Endothelial cell of umbilical vein (primary cell): Measurements from ENCODE around the gene CAMSAP1. TPM values are rescaled to one million over a fixed set of nuclear protein-coding genes. Genes with fewer than 3 reads are reported as not detected.

Experiments used
- BruUV-seq: library from RNA; stranded (reverse); fragments of 400-500 nt; replicated peaks from 2 replicates; lab custom pipeline; 2021; lab: Mats Ljungman, UMichigan
- CTCF ChIA-PET: fragments of 300-600, 350-600 bp; sonication (Branson Sonifier 250); formaldehyde crosslinking; loops from one replicate; lab custom pipeline; 2021; ENCODE audit warnings: antibody characterized with exemption, inconsistent platforms; lab: Charles Lee
- POLR2A ChIA-PET: fragments of 300-600, 350-600 bp; sonication (Branson Sonifier 250); formaldehyde crosslinking; loops from one replicate; lab custom pipeline; 2021; ENCODE audit warnings: antibody characterized with exemption, inconsistent platforms; lab: Charles Lee
- DNase-seq: peaks from one replicate; pipeline ENCODE4 v3.0.0-alpha.2; 2011; ENCODE audit warnings: low read depth, low spot score
- FAIRE-seq: peaks from 2 replicates; lab custom pipeline; 2011; peaks lifted over from hg19 to GRCh38; lab: Jason Lieb, UNC
- H2AFZ ChIP-seq: 2 replicates; pipeline ENCODE4 v1.6.0; 2012; ENCODE audit warnings: low read depth, low read length, control low read depth, inconsistent platforms
- H3K27ac ChIP-seq: 2 replicates; pipeline ENCODE4 v1.5.1; 2011; ENCODE audit warnings: low read depth, mild to moderate bottlenecking, control low read depth, low read length, moderate library complexity; ENCODE audit not compliant: insufficient read depth
- H3K27me3 ChIP-seq, 2 experiments: 2 replicates each; pipeline versions ENCODE4 v1.6.0 to v1.6.1; 2011; ENCODE audit warnings: low read length in 2 of 2, mixed read lengths in 1 of 2; ENCODE audit not compliant: control insufficient read depth in 2 of 2, insufficient read depth in 2 of 2
- H3K36me3 ChIP-seq, 2 experiments: 2 replicates in 1 of 2; 3 replicates in 1 of 2; pipeline ENCODE4 v1.5.1; 2011; ENCODE audit warnings: low read length in 2 of 2, mild to moderate bottlenecking in 1 of 2, moderate library complexity in 1 of 2; ENCODE audit not compliant: control insufficient read depth in 2 of 2, insufficient read depth in 2 of 2; ENCODE audit errors: extremely low read depth in 1 of 2
- H3K4me1 ChIP-seq: 3 replicates; pipeline ENCODE4 v1.5.1; 2011; ENCODE audit warnings: mild to moderate bottlenecking, low read length; ENCODE audit not compliant: control insufficient read depth, insufficient read depth; ENCODE audit errors: extremely low read depth
- H3K4me2 ChIP-seq: 2 replicates; pipeline ENCODE4 v1.6.1; 2011; ENCODE audit warnings: low read length, control low read depth, mixed read lengths; ENCODE audit not compliant: insufficient read depth
- H3K4me3 ChIP-seq, 3 experiments: fragments of 200-600 bp in 1 of 3; sonication (generic), shearing (Covaris generic) in 1 of 3; replicated peaks in 1 of 3; 2 replicates each; pipeline ENCODE4 v1.5.1; 2011 to 2016; ENCODE audit warnings: control low read depth in 3 of 3, low read length in 3 of 3, mild to moderate bottlenecking in 2 of 3, inconsistent platforms in 1 of 3, low read depth in 1 of 3, moderate library complexity in 1 of 3; ENCODE audit not compliant: insufficient read depth in 1 of 3
- H3K79me2 ChIP-seq: 2 replicates; pipeline ENCODE4 v1.6.0; 2012; ENCODE audit warnings: low read length, inconsistent platforms; ENCODE audit not compliant: control insufficient read depth, insufficient read depth
- H3K9ac ChIP-seq: replicated peaks from 2 replicates; pipeline ENCODE3; 2011; ENCODE audit warnings: low read length, control low read depth; ENCODE audit not compliant: insufficient read depth; ENCODE audit errors: extremely low read depth
- H3K9me1 ChIP-seq: replicated peaks from 3 replicates; pipeline ENCODE4 v1.6.0; 2011; ENCODE audit warnings: mild to moderate bottlenecking, low read length; ENCODE audit not compliant: control insufficient read depth, insufficient read depth; ENCODE audit errors: extremely low read depth
- H3K9me3 ChIP-seq: replicated peaks from 2 replicates; pipeline ENCODE4 v1.5.1; 2012; ENCODE audit warnings: low read length, inconsistent platforms; ENCODE audit not compliant: control insufficient read depth, insufficient read depth
- H4K20me1 ChIP-seq: replicated peaks from 2 replicates; pipeline ENCODE3; 2011; ENCODE audit warnings: mild to moderate bottlenecking, low read length; ENCODE audit not compliant: control insufficient read depth, insufficient read depth; ENCODE audit errors: extremely low read depth
- CTCF ChIP-seq, 2 donors: IDR thresholded peaks; 1 replicate in 1 of 2; 2 replicates in 1 of 2; pipeline ENCODE4 v1.5.1; 2011; ENCODE audit warnings: low read length in 2 of 2, mild to moderate bottlenecking in 2 of 2, moderate library complexity in 2 of 2, control low read depth in 1 of 2, inconsistent platforms in 1 of 2, low read depth in 1 of 2; ENCODE audit not compliant: insufficient read depth in 1 of 2; ENCODE audit errors: extremely low read depth in 1 of 2
- EZH2 ChIP-seq: IDR thresholded peaks from 2 replicates; pipeline ENCODE4 v1.6.1; 2012; ENCODE audit warnings: borderline replicate concordance, low read depth, mild to moderate bottlenecking, moderate library complexity, low read length, inconsistent platforms; ENCODE audit not compliant: severe bottlenecking
- FOS ChIP-seq: IDR thresholded peaks from 2 replicates; pipeline ENCODE4 v1.6.1; 2011; ENCODE audit warnings: mild to moderate bottlenecking, low read length, moderate library complexity, borderline replicate concordance; ENCODE audit not compliant: insufficient read depth
- GATA2 ChIP-seq: IDR thresholded peaks from 2 replicates; pipeline ENCODE4 v1.7.0; 2011; ENCODE audit warnings: low read depth, mild to moderate bottlenecking, moderate library complexity, mixed read lengths, low read length; ENCODE audit not compliant: insufficient read length, insufficient read depth
- JUN ChIP-seq: IDR thresholded peaks from 2 replicates; pipeline ENCODE4 v1.6.1; 2011; ENCODE audit warnings: borderline replicate concordance, low read depth; ENCODE audit not compliant: insufficient read length, insufficient read depth
- MAX ChIP-seq: IDR thresholded peaks from 2 replicates; pipeline ENCODE4 v1.6.1; 2011; ENCODE audit not compliant: insufficient read depth, insufficient read length
- MYC ChIP-seq: IDR thresholded peaks from one replicate; pipeline ENCODE4 v1.6.1; 2011; ENCODE audit warnings: mild to moderate bottlenecking, low read depth, low read length
- POLR2A ChIP-seq: IDR thresholded peaks from 2 replicates; pipeline ENCODE4 v1.6.1; 2012; ENCODE audit warnings: low read depth, mild to moderate bottlenecking, control low read depth, low read length
- POLR2AphosphoS5 ChIP-seq: IDR thresholded peaks from 2 replicates; pipeline ENCODE4 v1.6.1; 2012; ENCODE audit warnings: low read depth, mild to moderate bottlenecking, control low read depth, low read length, moderate library complexity; ENCODE audit not compliant: insufficient read depth
- dilution Hi-C: fragments of 300-500 bp; cut with MboI; formaldehyde crosslinking; loops from one replicate; pipeline ENCODE4 v1.15.0; 2019; ENCODE audit warnings: low sequenced_read_pairs; ENCODE audit not compliant: extremely low pct_ligation_motif_present
- intact Hi-C: fragments of 100-400 bp; cut with micrococcal nuclease; formaldehyde crosslinking; loops from one replicate; pipeline ENCODE4 v1.10.0; 2022
- polyA plus RNA-seq, 4 experiments: library from polyadenylated mRNA; depleted of rRNA in 3 of 4; stranded (reverse) in 3 of 4; unstranded in 1 of 4; fragments of >200 nt; gene quantifications; 2 replicates each; pipeline versions ENCODE4 v1.2.1 to v1.2.3, GENCODE V29; 2011 to 2012; ENCODE audit warnings: missing spikeins in 1 of 4
- total RNA-seq: library from RNA; stranded (reverse); gene quantifications from 2 replicates; pipeline ENCODE4 v1.2.3, GENCODE V29; 2021

CAMSAP1 gene
- total and polyA plus RNA-seq, 2 donors (not counting 3 experiments of a cell fraction or from before 2014, with no cell fraction given) = 8.1 to 25.5 TPM

- Histone ChIP-seq H3K79me2 (peaks cover 69% of the 10 kb centered on the region), H2AFZ (peak overlapping the region; percentile 61), H3K27me3 (no peaks in the 10 kb centered on the region), H3K36me3 (peaks cover 2 to 3% of the 10 kb centered on the region in 2 experiments), H3K9me1 (no peaks in the 10 kb centered on the region), H3K27ac (peak overlapping the region; percentile 10), H3K4me2 (peak overlapping the region; percentile 47), H4K20me1 (no peaks in the 10 kb centered on the region), H3K9me3 (no peaks in the 10 kb centered on the region), H3K4me3 (peak overlapping the region; percentile 24 to 64 (median 36)), H3K9ac (peak overlapping the region; percentile 61), H3K4me1 (peaks cover 36% of the 10 kb centered on the region)
- intact Hi-C loops = loop anchor here (2.0 kb wide), 1 partner anchor 145 kb away; no protein-coding TSS in a partner anchor
- peak; percentile 21 for DNase-seq
- BruUV-seq = TSS peak; percentile 42
- ChIA-PET CTCF (no interaction called here), POLR2A (no interaction called here)
- FAIRE-seq = no peak
- TF ChIP-seq JUN = no peak
- no peak for TF ChIP-seq MAX
- no peak for TF ChIP-seq FOS
- no peak for TF ChIP-seq POLR2A
- TF ChIP-seq POLR2AphosphoS5 = no peak
- TF ChIP-seq EZH2 = no peak
- TF ChIP-seq GATA2 = no peak
- TF ChIP-seq CTCF (IDR thresholded peaks at IDR 0.05; ENCODE audit: extremely low read depth in 1 of 2, insufficient read depth in 1 of 2, low read depth in 1 of 2, low read length in 2 of 2) = no peak
- no peak for TF ChIP-seq MYC
- dilution Hi-C loops = no loop called here
Observed at GRCh38 chr9:135908093-135908753, 877 bp upstream of the CAMSAP1 start.
